HCT116 (cell line): ENCODE measurements around the gene MEIS2.

Experiments used
- CTCF ChIP-seq, 3 experiments: fragments of 200-600 bp in 1 of 3; sonication (generic) in 1 of 3; IDR thresholded peaks in 2 of 3; conservative IDR thresholded peaks in 1 of 3; 2 replicates each; pipeline ENCODE4 v1.5.1; 2012 to 2017; ENCODE audit warnings: low read depth in 2 of 3, low read length in 2 of 3, antibody characterized with exemption in 1 of 3, borderline replicate concordance in 1 of 3, control low read depth in 1 of 3, mild to moderate bottlenecking in 1 of 3, mixed read lengths in 1 of 3, mixed run types in 1 of 3, moderate library complexity in 1 of 3; ENCODE audit not compliant: insufficient read depth in 1 of 3
- EZH2 ChIP-seq: fragments of 200-600 bp; sonication (generic); IDR thresholded peaks from 2 replicates; pipeline ENCODE4 v1.6.1; 2017; ENCODE audit warnings: antibody characterized with exemption, mixed run types
- JUND ChIP-seq: IDR thresholded peaks from 2 replicates; pipeline ENCODE4 v1.6.1; 2012
- MAX ChIP-seq: IDR thresholded peaks from 2 replicates; pipeline ENCODE4 v1.6.1; 2012
- POLR2A ChIP-seq: IDR thresholded peaks from 2 replicates; pipeline ENCODE4 v1.7.0; 2011; ENCODE audit warnings: borderline replicate concordance; ENCODE audit not compliant: insufficient read depth, insufficient read length; ENCODE audit errors: extremely low read depth

- TF ChIP-seq CTCF (IDR thresholded peaks at IDR 0.05 in 2 of 3, conservative IDR thresholded peaks at IDR 0.05 in 1 of 3; ENCODE audit: borderline replicate concordance in 1 of 3, insufficient read depth in 1 of 3, low read depth in 2 of 3, low read length in 2 of 3), result no peak
- TF ChIP-seq MAX, result no peak
- no peak for TF ChIP-seq JUND
- no peak for TF ChIP-seq EZH2
- no peak for TF ChIP-seq POLR2A
Observed at GRCh38 chr15:37041042-37041441, 59.3 kb downstream of the MEIS2 start.
